Activated T-helper 9 cell treated with anti-CD3 and anti-CD28 coated beads, Interleukin-2, amount 50 U/mL, for 16 hours (primary cell): Measurements from ENCODE around the gene PLPPR1.
"Not testable (repeated sequence)": the region's sequence is repeated elsewhere in the genome, so short reads cannot be mapped to it uniquely, and the experiment has no call there.

ENCODE experiments used
- DNase-seq: peaks from one replicate; pipeline ENCODE4 v3.0.0-alpha.2; 2020; ENCODE audit warnings: low read depth

The PLPPR1 gene

DNA sequence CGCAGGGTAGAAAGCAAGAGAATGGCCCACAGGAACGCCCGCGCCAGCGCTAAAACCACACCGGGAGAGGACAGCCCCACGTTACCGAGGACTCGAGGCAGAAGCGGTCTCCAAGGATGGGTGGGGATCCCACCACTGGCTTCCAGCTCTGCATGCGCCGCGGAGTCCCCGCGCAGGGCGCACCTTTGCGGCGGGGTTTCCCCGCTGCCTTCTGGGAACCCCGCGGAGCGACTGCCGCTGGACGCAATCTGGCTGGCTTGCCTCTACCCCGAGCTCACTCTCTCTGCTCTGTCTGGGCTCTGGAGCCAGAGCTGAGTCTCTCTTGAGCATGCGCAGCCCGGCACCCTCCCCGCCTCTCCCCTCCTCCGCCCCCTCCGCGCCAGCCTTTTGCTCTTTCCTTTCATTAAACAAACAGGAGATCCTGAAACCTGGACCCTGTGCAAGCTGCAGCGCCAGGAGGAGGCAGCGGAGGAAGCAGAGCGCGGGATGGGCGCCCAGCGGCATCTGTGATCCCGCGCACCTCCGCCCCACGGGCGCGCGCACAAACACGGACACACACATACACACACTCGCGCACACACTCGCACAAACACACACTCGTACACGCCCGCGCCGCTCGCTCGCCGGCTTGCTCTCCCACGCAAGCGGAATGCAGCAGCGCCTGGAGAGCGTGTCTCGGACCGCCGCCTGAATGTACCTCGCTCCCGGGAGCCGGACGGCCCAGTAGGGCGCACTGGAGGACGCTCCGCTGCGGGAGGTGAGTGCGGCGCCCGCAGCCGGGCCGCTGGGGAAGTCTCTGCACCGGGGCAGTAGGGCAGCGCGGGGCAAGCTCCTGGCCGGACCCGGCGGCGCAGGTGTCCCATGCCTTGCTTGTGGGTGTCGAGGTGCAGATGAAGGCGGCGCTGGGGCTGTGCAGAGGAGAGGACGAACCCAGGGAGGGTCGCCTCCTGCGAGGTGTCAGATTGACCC lies at the start of gene PLPPR1:
TSS of gene PLPPR1 (plus strand) at position 382 of the 969 bp plus-strand sequence.
- DNase-seq: no peak

- DNase-seq: no peak
Measured at GRCh38 chr9:100989731-100990130, 38.8 kb upstream of the PLPPR1 start.

- DNase-seq: no peak
Measured at GRCh38 chr9:100990605-100991381, 37.7 kb upstream of the PLPPR1 start.

- no peak for DNase-seq
Measured at GRCh38 chr9:100992632-100993031, 35.9 kb upstream of the PLPPR1 start.

DNA sequence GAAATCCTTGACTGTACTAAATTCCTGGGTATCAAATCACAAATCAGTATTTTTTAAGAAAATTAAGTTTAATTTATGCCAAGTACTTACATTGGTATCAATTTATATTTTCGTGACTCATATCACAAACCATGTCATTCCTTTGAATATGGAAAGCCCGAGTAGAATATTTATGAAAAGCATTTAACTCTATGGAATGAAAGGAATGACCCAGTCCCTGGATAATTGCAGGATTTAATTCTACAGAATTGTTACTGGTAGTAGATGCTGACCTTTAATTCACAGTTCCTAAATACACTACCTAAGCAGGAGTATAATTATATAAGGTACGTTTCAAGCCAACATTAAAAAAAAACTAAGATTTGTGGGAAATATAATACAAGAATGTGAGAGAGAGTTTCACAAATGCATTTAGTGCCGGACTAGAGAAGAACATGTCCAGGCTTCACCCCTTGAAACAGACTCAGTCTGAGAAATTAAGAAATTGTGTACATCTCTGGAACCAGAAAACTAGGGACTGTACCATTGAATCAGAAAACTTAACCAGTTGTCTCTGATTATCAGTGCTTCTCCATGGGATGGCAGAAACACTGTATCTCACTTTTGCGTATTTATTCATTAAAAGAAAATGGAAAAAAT lies 28.5 kb upstream of the PLPPR1 start:
- no peak for DNase-seq

DNA sequence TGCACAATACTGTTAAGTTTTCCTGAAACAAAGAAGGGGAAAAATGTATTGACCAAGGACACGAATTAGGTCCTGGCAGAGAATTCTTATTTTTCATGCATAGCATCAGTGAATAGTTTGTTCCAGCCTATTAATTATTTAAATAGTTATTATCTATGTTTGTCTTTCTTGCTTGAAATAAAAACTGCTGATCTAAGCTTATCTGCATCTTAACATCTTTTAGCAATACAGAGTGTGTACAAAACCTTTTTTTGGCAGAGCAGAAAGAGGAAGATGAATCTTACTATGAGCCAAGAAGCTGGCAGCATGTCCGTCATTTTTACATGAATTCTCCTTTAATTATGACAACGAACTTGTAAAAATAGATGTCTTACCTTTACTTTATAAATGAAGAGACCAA lies 23.3 kb upstream of the PLPPR1 start:
- DNase-seq: no peak

- no peak for DNase-seq
Measured at GRCh38 chr9:101014566-101014965, 14.0 kb upstream of the PLPPR1 start.

DNA sequence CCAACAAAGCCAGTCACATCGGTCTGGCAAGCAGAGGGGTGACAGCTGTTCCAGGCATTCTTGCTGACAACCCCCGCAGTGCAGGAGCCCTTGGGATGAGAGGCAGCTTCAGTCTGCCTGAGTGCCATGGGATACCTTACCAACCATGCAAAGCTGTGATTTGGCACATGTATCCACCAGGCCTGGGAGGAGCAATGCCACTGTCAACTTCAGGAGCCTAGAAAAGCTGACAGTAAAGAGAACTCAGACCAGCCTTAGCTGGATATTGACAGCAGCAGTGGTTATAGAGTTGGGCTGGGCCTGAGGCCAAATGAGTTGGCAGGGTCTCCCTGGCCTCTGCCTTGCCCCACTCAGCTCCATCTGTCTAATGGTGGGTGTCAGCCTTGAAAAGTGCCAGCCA lies 10.1 kb upstream of the PLPPR1 start:
- no peak for DNase-seq

- DNase-seq: no peak
Measured at GRCh38 chr9:101022704-101023103, 5.8 kb upstream of the PLPPR1 start.

DNA sequence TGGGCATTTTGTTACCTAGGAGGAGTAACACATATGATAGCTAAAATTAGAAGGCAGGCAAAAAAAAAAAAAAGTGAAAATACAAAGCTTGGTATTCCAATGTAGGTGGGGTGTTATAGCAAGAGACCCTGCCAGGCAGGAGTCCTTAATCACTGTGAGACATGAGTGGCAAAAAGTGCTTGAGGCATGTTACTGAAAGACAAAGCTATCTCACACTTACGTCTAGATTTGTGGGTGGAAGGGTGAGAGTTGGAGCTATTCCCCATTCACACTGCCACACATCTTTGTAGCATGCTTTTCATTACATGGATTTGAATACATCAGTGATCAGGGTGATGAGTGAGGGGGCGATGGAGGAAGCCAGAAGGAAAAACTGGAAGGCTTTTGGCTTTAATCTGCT lies 2.6 kb upstream of the PLPPR1 start:
- DNase-seq: no peak

GRCh38 chr9:101026824-101027223 lies 1.7 kb upstream of the PLPPR1 start:
- no peak for DNase-seq

DNA sequence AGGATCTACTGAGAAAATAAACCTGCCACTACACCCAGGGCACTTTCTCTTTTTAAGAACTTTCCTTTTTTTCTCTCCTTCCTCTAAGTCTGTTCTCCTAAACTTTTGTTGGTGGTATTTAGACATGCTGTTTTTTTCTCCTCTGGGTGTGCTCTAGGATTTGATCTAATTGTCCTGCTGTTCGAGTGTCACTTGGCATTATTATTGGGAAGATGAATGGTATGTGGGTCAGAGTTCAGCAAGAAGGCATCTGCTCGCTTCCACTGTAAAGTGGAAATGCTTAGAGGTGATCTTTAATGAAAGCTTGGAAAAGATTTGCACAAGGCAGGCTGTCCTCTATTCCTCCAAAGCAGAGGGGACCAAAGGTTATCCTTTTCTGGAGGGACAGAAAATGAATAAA lies 1.3 kb upstream of the PLPPR1 start:
- DNase-seq: no peak

GRCh38 chr9:101027733-101028345 lies 688 bp upstream of the PLPPR1 start:
- DNase-seq: no peak

DNA sequence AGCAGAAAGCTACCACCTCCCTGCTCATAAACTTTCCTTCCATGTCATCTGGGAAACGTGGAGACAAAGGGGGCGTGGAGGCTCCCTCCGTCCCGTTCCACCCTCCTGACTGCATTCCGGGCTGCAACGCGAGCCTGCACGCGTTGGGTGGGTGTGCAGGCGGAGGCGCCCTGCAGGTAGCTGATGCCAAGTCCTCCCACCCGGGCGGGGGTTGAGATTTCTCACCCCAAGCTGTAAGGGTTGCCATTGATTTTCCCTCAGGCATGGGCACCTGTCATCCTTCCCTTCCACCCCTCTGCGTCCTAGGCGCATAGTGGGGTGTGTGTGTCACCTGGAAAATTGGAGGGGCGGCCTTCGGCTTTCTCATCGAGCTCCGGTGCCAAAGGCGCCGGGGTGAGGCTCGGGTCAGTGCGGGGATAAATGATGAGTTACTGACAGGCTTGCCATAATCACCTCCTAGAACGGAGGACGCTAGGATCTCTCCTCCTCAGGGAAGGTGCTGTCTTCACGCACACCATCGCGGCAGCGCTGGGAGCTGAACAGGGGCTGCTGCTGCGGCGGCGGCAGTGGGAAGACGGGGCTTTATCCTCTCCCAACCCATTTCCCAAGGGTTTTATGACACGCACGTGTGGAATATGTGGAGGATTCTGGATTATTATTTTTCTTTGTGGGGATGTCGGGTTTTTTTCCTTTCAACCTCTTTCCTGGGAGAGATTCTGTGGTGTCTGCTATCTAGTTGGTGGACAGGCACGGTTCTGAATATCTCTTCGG lies 973 bp downstream of the PLPPR1 start:
- no peak for DNase-seq

DNA sequence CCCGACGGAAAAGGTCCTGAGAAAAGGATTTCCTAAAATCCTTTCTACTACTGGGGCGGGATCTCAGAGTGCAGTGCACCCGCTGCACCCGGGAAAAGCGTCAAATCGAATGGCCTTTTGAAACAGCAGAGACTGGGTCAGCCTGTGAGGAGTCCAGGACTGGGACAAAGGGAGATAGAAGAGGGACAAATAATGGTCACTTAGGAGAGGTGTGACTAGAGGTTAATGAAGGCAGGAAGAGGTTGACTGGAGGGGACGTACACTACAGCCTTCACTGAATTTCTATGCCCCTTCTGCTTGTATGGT lies 1.5 kb downstream of the PLPPR1 start:
- no peak for DNase-seq

DNA sequence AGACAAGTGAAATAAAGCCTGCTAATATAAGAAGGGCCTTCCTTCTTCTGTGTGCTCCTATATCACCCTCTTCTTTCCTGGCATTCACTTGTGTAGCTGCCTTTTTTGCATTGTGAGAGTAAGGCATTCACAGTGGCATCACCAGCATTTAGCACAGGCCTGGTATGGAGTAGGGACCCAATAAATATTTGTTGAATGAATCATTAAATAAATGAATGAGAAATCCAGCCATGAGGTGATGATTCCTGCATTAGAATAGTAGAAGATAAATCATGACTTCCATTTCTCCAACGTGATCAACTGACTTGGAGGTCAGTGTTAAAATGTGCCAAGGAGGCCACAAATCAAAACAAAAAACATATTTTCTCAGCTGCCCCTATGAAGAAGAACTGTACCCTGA lies 3.9 kb downstream of the PLPPR1 start:
- DNase-seq: no peak

DNA sequence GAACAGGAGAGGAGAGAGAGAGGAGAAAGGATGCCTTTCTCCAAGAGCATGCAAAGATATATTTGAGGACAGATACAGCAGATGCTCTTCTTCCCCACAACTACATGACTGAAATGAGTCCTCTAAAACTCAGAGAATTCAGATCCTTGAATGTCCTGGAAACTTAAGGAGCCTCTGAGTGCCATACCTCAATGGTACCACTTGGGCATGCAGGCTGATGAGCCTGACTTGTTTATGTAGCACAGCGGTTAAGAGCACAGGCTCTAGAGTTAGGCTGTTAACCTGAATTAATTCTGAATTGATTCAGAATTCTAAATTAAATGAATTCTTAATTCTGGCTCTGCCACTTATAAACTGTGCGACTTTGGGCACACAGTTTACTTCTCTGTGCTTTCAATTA lies 5.7 kb downstream of the PLPPR1 start:
- DNase-seq: no peak

DNA sequence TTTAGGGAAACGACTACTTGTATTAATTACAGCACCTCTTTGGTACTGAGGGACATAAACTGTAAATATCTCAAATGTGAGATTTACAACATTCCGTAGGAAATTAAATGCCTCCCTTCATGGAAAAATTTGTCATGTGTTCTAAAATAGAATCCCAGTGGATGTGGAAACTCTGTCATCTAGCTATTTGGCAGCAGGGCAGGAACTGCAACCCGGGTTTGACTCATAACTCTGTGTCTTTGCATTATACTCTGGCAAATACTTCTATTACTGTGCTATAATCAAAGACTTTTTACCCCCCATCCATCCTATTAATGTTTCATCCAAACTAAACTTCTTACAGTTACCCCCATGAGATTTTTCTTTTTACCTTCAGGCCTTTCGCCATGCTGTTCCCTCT lies 6.6 kb downstream of the PLPPR1 start:
- no peak for DNase-seq

- no peak for DNase-seq
Measured at GRCh38 chr9:101037430-101037829, 8.9 kb downstream of the PLPPR1 start.

DNA sequence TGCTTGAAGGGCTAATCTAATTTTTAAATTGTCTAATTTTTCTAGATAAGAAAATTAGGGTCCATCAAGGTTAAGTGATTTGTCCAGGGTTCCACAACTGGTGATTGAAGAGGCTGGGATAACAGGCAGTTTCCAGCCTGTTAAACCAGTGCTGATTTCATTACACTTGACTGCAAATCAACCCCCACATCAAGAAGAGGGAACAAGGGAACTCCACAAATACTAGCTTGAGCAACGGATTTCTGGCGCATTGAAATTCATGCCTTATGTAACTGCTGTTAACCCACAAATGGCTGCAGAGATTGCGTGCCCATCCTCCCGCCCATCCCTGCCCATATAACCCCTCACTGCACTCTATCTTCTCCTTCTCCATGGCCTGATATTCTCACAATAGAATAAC lies 10.0 kb downstream of the PLPPR1 start:
- no peak for DNase-seq

DNA sequence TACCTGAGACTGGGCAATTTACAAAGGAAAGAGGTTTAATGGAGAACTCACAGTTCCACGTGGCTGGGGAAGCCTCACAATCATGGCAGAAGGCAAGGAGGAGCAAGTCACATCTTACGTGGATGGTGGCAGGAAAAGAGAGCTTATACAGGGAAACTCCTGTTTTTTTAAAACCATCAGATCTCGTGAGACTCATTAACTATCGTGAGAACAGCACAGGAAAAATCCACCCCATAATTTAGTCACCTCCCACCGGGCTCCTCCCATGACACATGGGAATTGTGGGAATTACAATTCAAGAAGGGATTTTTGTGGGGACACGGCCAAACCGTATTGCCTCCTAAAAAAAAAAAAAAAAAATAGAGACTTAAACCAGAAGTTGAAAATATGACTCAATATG lies 11.1 kb downstream of the PLPPR1 start:
- DNase-seq: not testable (repeated sequence)
